GM18867 (cell line): Measurements from ENCODE around the gene SLC9B1.
"Not testable (repeated sequence)": the region's sequence is repeated elsewhere in the genome, so short reads cannot be mapped to it uniquely, and the experiment has no call there.

Source experiments
- ATAC-seq: cut with Tn5 transposase; IDR thresholded peaks from one replicate; pipeline ENCODE4 v1.9.1; 2021; ENCODE audit warnings: mild to moderate bottlenecking, moderate library complexity; ENCODE audit not compliant: unreplicated experiment

The SLC9B1 gene

GRCh38 chr4:103012060-103012459 lies 7.4 kb downstream of the SLC9B1 start:
- ATAC-seq: no peak

DNA sequence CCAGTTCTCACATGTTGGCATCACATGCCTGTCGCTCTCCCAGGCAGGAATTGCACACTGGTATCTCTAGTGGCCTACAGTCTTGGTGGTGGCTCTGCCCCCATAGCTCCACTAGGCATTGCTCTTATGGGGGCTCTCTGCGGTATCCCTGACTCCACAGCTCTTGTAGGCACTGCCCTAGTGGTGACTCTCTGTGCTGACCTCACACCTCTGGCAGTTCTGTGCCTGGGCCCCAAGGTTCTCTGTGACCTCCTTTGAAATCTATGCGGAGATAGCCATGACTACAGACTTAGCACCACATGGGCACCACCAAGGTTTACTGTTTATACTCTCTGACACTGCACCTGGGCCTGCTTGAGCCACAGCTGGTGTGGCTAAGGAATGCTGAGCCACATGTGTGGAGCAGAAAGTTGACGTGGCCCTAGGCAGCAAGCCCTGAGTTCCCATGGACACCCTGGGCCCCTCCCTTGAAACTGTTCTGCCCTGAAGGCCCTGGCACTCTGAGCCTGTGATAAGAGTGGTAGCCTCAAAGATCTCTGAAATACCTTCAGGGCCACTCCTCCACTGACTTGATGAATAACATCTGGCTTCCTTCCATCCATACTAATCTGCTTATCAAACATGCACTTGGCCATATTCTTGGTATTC lies 8.0 kb downstream of the SLC9B1 start:
- ATAC-seq: no peak

GRCh38 chr4:103010804-103011203 lies 8.7 kb downstream of the SLC9B1 start:
- ATAC-seq: no peak

GRCh38 chr4:103008875-103009729 lies 10.4 kb downstream of the SLC9B1 start:
- ATAC-seq: peak; percentile 95

DNA sequence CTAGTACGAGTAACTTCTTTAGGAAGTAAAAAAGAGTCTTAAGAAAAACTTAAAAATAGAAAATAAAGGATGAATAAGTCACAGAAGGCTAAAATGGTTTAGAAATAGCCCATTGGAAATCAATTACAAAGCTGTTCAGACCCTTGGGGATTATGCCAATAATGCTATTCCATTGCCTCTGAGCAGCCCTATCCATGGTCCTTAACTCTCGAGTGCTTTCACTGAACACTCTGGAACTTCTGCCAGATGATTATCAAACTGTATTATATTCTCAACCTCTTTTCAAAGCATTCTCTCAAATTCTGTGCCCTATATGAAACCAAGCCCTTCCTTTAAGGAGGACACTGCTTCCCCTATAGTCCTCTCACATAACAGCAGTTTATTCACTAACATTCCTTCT lies 17.0 kb downstream of the SLC9B1 start:
- ATAC-seq: no peak

- ATAC-seq: no peak
Measured at GRCh38 chr4:102994803-102995202, 24.7 kb downstream of the SLC9B1 start.

DNA sequence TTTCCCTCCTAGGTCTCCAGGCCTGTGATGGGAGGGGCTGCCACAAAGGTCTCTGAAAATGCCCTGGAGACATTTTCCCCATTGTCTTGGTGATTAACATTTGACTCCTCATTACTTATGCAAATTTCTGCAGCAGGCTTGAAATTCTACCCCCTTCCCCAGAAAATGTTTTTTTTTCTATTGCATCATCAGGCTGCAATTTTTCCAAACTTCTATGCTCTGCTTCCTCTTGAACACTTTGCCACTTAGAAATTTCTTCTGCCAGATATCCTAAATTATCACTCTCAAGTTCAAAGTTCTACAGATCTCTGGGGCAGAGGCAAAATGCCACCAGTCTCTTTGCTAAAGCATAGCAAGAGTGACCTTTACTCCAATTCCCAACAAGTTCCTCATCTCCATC lies 25.5 kb downstream of the SLC9B1 start:
- ATAC-seq: not testable (repeated sequence)

DNA sequence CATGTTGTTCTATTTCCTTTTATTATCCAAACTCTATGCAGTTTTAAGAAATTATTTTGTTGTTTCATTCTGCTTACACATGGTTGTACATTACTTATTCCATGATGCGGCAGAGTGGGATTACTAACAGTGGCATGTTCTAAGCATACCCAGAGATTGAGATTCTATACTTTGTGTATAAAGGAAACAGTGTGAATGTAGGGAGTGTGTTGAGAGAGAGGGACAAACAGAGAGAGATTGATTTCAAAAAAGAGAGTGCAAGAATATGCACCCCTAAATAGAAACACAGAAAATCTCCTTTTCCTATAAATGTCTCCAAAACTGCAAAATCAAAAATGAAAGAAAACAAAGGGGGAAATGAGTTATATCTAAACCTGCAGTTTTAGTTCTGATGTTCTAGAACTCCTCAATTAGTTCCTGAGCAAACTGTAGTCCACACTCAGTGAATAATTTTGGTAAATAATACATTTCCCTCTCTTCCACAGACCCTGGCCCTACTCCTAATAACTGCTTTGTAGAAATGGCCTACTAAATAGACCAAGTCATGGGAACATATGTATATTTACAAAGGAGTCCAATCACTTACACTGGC lies 31.0 kb downstream of the SLC9B1 start:
- ATAC-seq: peak; percentile 69

- ATAC-seq: no peak
Measured at GRCh38 chr4:102981005-102981404, 38.5 kb downstream of the SLC9B1 start.

- ATAC-seq: not testable (repeated sequence)
Measured at GRCh38 chr4:102961813-102962212, 57.7 kb downstream of the SLC9B1 start.

DNA sequence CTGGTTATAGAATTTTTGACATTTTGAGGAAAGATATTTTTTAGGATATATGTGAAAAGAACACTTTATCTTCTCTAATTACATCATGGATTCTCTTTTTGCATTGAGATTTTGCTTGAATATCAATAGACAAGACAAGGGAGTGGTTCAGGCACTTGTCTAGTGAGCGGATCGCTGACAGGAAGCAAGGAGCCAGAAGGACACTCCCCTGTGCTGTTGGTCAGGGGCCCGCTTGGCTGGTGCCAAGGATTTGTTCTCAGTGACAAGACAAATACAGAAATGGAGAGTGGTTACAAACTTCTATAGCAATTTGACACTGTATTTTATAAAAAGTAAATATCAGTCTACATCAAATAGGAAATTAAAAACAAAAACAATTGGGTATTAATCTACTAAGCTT lies 60.0 kb downstream of the SLC9B1 start:
- no peak for ATAC-seq

DNA sequence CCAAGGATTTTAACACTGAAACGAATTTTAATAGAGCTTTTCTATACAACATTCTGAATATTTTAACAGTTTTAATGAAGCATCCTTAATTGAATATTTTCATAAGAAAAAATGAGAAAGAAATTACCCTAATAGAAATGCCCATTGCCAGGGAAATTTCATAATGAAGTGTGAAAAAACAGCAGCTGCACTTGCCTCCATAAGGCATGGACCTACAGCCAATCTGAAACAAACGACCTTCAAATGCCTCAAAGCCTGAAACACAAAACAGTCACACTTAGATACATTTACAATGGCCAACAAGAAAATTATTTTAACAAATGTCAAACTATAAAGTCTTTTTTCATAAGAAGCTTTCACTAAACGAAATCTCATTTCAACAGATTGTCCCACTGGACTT lies 74.4 kb downstream of the SLC9B1 start:
- no peak for ATAC-seq

GRCh38 chr4:102938063-102938462 lies 81.4 kb downstream of the SLC9B1 start:
- not testable (repeated sequence) for ATAC-seq

DNA sequence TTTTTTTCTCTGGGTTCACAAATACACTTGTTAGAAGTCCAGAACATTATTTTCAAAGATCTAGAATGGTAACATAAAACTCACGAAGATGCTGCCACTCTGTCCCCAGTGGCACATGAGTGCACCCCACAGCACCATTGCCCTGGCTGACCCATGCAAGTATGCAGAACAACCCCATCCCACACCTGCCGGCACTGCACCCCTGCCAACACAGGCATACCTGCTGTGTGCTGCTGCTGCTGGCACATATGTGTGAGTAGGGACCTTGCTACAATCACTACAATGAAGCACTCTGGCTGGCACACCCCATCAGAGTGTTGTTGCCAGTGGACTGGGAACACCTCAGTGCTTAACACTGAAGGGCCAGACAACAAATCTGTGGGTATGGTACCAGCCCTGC lies 83.8 kb downstream of the SLC9B1 start:
- no peak for ATAC-seq

- not testable (repeated sequence) for ATAC-seq
Measured at GRCh38 chr4:102919697-102920096, 99.8 kb downstream of the SLC9B1 start.

GRCh38 chr4:102918859-102919258 lies 100.6 kb downstream of the SLC9B1 start:
- ATAC-seq: no peak

GRCh38 chr4:102901804-102902203 lies 117.7 kb downstream of the SLC9B1 start:
- no peak for ATAC-seq

- ATAC-seq: not testable (repeated sequence)
Measured at GRCh38 chr4:102897610-102898009, 121.9 kb downstream of the SLC9B1 start.

GRCh38 chr4:102896547-102896946 lies 123.0 kb downstream of the SLC9B1 start:
- ATAC-seq: not testable (repeated sequence)

DNA sequence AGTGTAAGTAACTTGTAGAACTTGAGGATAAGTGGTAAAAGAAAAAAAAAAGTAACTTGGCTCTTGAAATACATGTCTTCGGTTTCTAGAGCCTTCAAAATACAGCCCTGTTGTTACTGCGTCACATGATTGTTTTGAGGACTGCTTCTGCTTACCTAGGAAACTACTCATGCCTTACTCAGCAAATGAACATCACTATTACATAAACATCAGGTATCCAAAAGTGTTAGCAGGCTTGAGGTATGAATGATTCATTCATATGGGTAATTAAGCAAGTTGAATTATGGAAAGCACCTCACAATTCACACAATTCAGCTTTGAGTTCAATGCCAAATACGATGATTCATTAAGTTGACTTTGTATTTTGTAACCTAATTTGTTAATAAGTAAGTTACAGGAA lies 129.6 kb downstream of the SLC9B1 start:
- ATAC-seq: not testable (repeated sequence)

DNA sequence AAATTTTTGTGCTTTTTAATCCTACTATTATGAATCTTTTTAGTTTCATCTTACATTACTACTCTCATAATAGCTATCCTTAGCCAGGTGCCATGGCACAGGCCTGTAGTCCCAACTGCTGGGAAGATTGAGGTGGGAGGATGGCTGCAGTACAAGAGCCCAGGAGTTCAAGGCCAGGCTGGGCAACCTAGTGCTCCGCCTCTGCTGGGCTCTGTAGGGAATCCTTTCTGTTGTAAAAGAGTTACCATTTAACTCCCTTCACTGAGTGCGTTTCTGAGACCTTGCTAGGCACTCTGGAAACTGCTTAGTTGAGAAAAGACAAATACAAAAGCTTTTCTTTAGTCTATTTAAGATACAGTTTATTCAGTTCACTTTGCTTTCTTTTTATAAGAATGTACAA lies 130.9 kb downstream of the SLC9B1 start:
- not testable (repeated sequence) for ATAC-seq

DNA sequence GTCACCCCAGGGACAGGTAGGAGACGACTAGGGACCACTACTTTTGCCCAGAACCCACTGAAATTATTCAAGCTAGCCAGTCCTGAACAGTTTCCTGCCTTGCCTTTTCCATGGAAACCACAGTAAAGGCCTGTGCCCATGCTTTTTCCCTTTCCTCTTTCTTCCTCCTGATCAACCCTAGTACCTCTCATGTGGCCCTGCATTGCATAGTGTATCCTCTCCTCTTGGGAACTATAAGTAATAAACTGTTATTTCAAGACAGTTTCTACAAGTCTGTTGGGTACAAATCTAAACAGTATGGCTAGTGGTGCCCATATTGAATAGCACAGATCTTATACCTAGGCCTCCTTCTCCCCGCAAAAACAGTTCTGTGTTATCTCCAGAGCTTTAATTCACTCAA lies 136.2 kb downstream of the SLC9B1 start:
- ATAC-seq: no peak
